Choroid plexus epithelial cell (primary cell): Measurements from ENCODE around the gene ARL6IP6.
A peak's percentile ranks its signal among the peaks of the same experiment; 100 is the strongest.

ENCODE experiments used
- DNase-seq: peaks from one replicate; pipeline ENCODE4 v3.0.0-alpha.2; 2010; ENCODE audit warnings: low read depth
- H3K4me3 ChIP-seq: 2 replicates; pipeline ENCODE4 v1.5.1; 2011; ENCODE audit warnings: low read depth, mild to moderate bottlenecking, control low read depth, low read length, moderate library complexity
- TF ChIP-seq, protein P1 (sequence below): conservative IDR thresholded peaks from 2 replicates; pipeline ENCODE4 v1.5.1; 2011; ENCODE audit warnings: low read depth, mild to moderate bottlenecking, control low read depth, inconsistent platforms, low read length, moderate library complexity

Gene ARL6IP6

DNA sequence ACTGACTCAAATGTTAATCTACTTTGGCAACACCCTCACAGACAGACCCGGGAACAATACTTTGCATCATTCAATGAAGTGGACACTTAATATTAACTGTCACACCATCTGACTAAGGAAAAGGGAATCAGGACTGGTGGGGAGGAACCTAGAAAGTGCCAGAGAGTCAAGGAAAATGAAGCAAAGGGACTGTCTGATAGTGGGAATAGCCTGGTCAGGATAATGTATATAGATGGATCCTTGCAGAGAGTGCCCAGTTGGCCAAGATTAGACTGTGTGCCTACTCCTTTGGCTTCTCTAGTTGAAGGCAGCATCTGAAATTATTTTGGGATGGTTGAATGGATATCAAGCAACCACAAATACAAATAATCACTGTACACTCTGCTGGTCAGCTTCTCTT is 45.2 kb downstream of the ARL6IP6 start:
- DNase-seq, result no peak
- H3K4me3 ChIP-seq, result no peak overlapping the region
- TF ChIP-seq, protein P1, sequence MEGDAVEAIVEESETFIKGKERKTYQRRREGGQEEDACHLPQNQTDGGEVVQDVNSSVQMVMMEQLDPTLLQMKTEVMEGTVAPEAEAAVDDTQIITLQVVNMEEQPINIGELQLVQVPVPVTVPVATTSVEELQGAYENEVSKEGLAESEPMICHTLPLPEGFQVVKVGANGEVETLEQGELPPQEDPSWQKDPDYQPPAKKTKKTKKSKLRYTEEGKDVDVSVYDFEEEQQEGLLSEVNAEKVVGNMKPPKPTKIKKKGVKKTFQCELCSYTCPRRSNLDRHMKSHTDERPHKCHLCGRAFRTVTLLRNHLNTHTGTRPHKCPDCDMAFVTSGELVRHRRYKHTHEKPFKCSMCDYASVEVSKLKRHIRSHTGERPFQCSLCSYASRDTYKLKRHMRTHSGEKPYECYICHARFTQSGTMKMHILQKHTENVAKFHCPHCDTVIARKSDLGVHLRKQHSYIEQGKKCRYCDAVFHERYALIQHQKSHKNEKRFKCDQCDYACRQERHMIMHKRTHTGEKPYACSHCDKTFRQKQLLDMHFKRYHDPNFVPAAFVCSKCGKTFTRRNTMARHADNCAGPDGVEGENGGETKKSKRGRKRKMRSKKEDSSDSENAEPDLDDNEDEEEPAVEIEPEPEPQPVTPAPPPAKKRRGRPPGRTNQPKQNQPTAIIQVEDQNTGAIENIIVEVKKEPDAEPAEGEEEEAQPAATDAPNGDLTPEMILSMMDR, result no peak

- DNase-seq, result peak; percentile 65
- TF ChIP-seq, protein P1, result no peak
- no peak overlapping the region for H3K4me3 ChIP-seq
These were observed 48.5 kb downstream of the ARL6IP6 start for GRCh38 chr2:152766928-152767327.

GRCh38 chr2:152781175-152781574 is 62.8 kb downstream of the ARL6IP6 start:
- no peak for DNase-seq

DNA sequence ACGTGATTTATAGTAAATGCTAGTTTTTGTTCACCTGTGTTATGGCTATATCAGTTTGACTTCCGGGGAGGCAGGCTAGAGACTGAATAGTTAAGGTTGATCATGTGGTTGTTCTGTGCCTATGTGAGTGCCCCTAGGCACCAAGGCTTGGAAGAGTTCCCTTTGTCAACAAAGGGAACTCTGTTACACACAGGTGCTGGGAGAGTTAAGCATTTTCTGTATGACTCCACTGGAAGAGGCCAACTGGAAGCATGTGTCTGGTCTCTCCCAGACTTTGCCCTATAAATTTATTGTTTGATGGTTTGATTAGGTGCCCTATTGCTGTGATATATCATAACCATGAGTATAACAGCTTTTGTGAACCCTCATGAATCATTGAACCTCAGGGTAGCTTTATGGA is 63.8 kb downstream of the ARL6IP6 start:
- DNase-seq, result no peak
- H3K4me3 ChIP-seq, result no peak overlapping the region
- TF ChIP-seq, protein P1, result no peak

More at GRCh38 chr2:152781175-152781574, 62.8 kb downstream of the ARL6IP6 start:
- no peak overlapping the region for H3K4me3 ChIP-seq
- TF ChIP-seq, protein P1, result no peak

GRCh38 chr2:152790883-152791282 is 72.5 kb downstream of the ARL6IP6 start:
- TF ChIP-seq, protein P1, result no peak
- no peak for DNase-seq
- H3K4me3 ChIP-seq, result no peak overlapping the region

DNA sequence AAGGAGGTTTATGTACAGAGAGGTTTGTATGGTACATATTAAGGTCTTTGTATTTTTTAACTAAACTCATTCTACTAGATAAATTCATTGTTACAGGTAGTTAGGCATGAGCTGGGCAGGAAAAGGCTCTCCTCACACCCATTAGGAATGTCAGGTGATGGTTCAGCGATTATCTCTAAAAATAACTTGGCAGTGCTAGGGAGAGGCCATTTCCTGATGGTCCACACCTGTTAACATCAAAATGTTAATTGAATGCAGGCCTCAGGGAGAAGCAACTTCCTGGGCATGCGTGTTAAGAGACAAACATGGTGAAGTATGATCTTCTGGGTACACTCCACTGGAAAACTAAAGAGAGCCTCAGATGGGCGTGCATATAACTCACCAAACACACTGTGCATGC is 73.6 kb downstream of the ARL6IP6 start:
- TF ChIP-seq, protein P1, result no peak
- DNase-seq, result no peak
- no peak overlapping the region for H3K4me3 ChIP-seq

DNA sequence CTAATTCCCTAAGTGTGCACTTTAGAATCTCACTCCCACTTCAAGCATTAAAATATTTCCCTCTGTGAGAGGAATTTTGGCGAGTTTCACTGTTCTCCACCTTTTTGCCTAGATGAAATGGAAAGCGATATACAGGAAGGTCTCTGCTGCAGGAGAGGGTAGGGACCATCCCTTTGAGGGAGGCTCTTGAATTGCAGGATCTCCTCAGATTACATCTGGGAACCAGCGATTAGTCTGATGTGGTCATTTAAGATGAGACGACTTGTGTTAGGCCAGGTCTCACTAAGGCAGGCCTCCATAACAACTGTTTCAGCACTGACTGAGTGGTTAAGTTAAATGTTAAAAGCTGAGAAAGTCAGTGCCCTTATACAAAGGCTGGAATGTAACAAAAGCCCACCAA is 74.6 kb downstream of the ARL6IP6 start:
- no peak overlapping the region for H3K4me3 ChIP-seq
- TF ChIP-seq, protein P1, result no peak
- DNase-seq, result no peak
